ENCODE data around the gene AKAP8L. TPM values are rescaled to one million over a fixed set of nuclear protein-coding genes. Genes with fewer than 3 reads are reported as not detected.

AKAP8L gene
- total RNA-seq, 1 experiment from 2014 or later: 231 TPM

DNA sequence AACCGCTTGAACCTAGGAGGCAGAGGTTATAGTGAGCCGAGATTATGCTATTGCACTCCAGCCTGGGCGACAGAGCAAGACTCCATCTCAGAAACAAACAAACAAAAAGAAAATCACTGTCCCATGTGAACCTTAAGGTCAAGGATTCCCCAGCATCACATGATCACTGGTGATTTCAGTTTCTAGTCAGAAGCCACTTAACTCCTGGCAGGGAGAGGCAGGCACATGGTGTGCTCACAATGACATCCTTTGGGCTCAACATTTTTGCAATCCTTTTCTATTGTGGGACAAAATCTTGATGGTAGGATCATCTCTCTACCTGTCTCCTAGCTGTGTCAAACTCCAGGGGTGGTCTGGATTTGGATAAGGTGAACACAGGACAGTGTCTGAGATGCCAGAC lies 51.3 kb downstream of the AKAP8L start (continued):
- TF ChIP-seq ZNF396 (CRISPR knock-in tag; IDR thresholded peaks at IDR 0.05; ENCODE audit: borderline replicate concordance) (no peak), ZSCAN18 (CRISPR knock-in tag; IDR thresholded peaks at IDR 0.05) (no peak), ERG (CRISPR knock-in tag; IDR thresholded peaks at IDR 0.05) (no peak), ZNF219 (CRISPR knock-in tag; IDR thresholded peaks at IDR 0.05; ENCODE audit: borderline replicate concordance) (no peak)

- Mint-ChIP-seq H3K36me3 (peaks cover 76% of the 10 kb centered on the region), H3K27ac (no peak overlapping the region), H3K4me1 (no peaks in the 10 kb centered on the region), H3K9me3 (peaks cover 3% of the 10 kb centered on the region), H3K4me3 (no peak overlapping the region), H3K27me3 (ENCODE audit: low read depth) (no peaks in the 10 kb centered on the region)
- DNase-seq (ENCODE audit: low spot score) (no peak), ATAC-seq (no peak)
- ChIA-PET CTCF (no interaction called here), POLR2A (no interaction called here)
- no peak for TF ChIP-seq USF2 (CRISPR knock-in tag; IDR thresholded peaks at IDR 0.05)
- no peak for TF ChIP-seq NFE2L1 (CRISPR knock-in tag; IDR thresholded peaks at IDR 0.05)
- TF ChIP-seq CDX4 (CRISPR knock-in tag; IDR thresholded peaks at IDR 0.05; ENCODE audit: borderline replicate concordance): no peak
- no peak for TF ChIP-seq ATF2 (CRISPR knock-in tag; IDR thresholded peaks at IDR 0.05; ENCODE audit: borderline replicate concordance, low read depth)
- no peak for TF ChIP-seq ZNF423 (CRISPR knock-in tag; IDR thresholded peaks at IDR 0.05)
- no peak for TF ChIP-seq MYBL2 (CRISPR knock-in tag; IDR thresholded peaks at IDR 0.05)
- no peak for TF ChIP-seq ZBTB21 (CRISPR knock-in tag; IDR thresholded peaks at IDR 0.05; ENCODE audit: borderline replicate concordance)
- no peak for TF ChIP-seq EMX1 (CRISPR knock-in tag; IDR thresholded peaks at IDR 0.05)
- no peak for TF ChIP-seq GRHL2 (CRISPR knock-in tag; IDR thresholded peaks at IDR 0.05; ENCODE audit: insufficient replicate concordance, severe bottlenecking)
- TF ChIP-seq, protein P1, sequence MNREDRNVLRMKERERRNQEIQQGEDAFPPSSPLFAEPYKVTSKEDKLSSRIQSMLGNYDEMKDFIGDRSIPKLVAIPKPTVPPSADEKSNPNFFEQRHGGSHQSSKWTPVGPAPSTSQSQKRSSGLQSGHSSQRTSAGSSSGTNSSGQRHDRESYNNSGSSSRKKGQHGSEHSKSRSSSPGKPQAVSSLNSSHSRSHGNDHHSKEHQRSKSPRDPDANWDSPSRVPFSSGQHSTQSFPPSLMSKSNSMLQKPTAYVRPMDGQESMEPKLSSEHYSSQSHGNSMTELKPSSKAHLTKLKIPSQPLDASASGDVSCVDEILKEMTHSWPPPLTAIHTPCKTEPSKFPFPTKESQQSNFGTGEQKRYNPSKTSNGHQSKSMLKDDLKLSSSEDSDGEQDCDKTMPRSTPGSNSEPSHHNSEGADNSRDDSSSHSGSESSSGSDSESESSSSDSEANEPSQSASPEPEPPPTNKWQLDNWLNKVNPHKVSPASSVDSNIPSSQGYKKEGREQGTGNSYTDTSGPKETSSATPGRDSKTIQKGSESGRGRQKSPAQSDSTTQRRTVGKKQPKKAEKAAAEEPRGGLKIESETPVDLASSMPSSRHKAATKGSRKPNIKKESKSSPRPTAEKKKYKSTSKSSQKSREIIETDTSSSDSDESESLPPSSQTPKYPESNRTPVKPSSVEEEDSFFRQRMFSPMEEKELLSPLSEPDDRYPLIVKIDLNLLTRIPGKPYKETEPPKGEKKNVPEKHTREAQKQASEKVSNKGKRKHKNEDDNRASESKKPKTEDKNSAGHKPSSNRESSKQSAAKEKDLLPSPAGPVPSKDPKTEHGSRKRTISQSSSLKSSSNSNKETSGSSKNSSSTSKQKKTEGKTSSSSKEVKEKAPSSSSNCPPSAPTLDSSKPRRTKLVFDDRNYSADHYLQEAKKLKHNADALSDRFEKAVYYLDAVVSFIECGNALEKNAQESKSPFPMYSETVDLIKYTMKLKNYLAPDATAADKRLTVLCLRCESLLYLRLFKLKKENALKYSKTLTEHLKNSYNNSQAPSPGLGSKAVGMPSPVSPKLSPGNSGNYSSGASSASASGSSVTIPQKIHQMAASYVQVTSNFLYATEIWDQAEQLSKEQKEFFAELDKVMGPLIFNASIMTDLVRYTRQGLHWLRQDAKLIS (CRISPR knock-in tag; IDR thresholded peaks at IDR 0.05; ENCODE audit: borderline replicate concordance): no peak
- no peak for TF ChIP-seq FOXP1 (CRISPR knock-in tag; IDR thresholded peaks at IDR 0.05; ENCODE audit: borderline replicate concordance)
- no peak for TF ChIP-seq TEAD4 (CRISPR knock-in tag; IDR thresholded peaks at IDR 0.05)
- TF ChIP-seq JAZF1 (CRISPR knock-in tag; IDR thresholded peaks at IDR 0.05): no peak
- no peak for TF ChIP-seq ZNF416 (CRISPR knock-in tag; IDR thresholded peaks at IDR 0.05)
- no peak for TF ChIP-seq HMGXB4 (CRISPR knock-in tag; IDR thresholded peaks at IDR 0.05)
- TF ChIP-seq, protein P2, sequence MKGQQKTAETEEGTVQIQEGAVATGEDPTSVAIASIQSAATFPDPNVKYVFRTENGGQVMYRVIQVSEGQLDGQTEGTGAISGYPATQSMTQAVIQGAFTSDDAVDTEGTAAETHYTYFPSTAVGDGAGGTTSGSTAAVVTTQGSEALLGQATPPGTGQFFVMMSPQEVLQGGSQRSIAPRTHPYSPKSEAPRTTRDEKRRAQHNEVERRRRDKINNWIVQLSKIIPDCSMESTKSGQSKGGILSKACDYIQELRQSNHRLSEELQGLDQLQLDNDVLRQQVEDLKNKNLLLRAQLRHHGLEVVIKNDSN (CRISPR knock-in tag; IDR thresholded peaks at IDR 0.05): no peak
- no peak for TF ChIP-seq IRF2 (CRISPR knock-in tag; IDR thresholded peaks at IDR 0.05; ENCODE audit: borderline replicate concordance, low read depth)
- TF ChIP-seq ZSCAN18 (CRISPR knock-in tag; IDR thresholded peaks at IDR 0.05): no peak
Measured at GRCh38 chr19:15365264-15365663, 53.5 kb downstream of the AKAP8L start.
